Activated CD4-positive, alpha-beta T cell treated with anti-CD3 and anti-CD28 coated beads for 24 hours (primary cell): ENCODE results near the gene LCN6.

ENCODE experiments used
- DNase-seq, 2 donors: peaks; one replicate each; pipeline ENCODE4 v3.0.0-alpha.2; 2020; ENCODE audit warnings: low read depth in 2 of 2

Gene LCN6

DNA sequence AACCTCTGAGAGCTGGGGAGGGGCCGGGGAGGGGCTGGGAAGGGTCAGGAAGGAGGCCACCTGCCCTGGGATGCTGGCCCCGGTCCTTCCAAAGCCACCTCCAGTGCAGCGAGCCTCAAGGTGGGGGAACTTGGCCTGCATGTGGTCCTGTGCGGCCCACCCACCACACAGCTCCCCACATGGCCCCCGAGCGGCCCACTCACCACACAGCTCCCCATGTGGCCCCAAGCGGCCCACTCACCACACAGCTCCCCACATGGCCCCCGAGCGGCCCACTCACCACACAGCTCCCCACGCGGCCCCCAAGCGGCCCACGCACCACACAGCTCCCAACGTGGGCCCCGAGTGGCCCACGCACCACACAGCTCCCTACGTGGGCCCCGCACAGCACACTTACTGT is 3.6 kb downstream of the LCN6 start:
- no peak for DNase-seq

DNA sequence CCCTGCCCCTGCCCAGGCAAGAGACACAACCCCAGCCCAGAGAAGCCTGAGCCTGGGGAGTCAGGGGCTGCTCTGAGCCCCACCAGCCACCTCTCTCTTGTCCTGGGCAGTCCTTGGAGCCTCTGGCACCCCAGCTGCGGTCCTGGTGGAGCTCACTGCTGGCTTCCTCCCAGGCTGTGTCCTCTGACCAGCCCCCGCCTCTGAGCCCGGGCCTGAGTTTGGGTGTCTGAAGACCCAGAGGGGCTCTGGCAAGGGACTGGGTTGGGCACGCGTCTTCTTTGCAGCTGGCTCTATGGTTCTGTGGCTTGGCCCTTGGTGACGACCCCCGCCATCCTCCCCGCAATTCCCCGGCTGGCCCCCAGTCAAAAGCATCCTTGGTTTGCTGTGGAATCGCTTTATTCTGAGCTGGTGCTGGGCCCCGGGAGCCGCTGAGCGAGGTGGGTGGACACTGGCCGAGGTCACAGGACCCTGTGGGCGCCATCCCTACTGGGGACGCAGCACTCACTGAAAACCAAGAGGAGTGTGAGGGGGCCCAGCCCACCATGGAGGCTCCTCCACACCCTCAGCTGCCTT is 4.6 kb downstream of the LCN6 start:
- DNase-seq, result no peak

- no peak for DNase-seq
These were observed 5.5 kb downstream of the LCN6 start, which contains the start of gene LCN10 for GRCh38 chr9:136742591-136743391. TSS of gene LCN10 (minus strand) at chr9:136742940. CDS start at chr9:136742903, 37 bp downstream.

- DNase-seq, result peak in 1 of 2 donors; percentile 47
These were observed 6.3 kb downstream of the LCN6 start for GRCh38 chr9:136741883-136742571.

DNA sequence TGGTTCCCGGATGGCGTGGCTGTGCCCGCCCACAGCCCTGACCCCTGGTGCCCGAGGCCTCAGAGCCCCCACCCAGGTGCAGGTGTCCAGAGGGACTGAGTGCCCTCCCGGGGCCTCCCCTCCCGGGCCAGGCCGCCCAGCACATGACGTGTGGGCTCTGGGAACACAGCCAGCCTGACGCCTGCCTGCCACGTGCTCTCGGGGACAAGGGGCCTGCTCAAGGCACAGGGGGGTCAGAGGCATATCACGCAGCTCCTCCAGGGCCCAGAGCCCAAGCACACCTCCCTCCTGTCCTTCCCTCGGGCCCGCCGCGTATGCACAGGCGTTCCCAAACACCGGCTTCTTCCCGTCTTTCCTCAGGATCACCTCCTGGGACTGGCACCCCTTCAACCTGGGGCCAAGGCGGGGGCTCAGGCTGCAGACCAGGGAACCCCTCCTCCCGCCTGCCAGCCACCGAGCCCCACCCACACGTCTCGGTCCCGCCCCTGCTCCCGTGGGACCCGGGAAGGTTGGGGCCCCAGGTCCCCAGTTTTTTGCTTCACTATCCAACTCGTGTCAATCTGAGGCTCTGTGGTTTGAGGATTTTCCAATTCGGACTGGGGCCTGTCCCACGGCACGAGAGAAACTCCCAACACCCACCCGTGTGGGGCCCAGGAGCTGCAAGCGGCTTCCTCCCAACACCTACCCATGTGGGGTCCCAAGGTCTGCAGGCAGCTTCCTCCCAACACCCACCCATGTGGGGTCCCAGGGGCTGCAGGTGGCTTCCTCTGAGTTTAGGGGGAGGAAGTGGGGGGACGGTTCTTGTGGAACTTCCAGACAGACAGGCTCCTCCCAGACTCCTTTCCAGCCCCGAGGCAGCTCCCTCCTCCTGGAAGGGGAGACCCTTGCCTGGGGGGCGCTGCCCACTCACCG is 7.1 kb downstream of the LCN6 start:
- no peak for DNase-seq

- DNase-seq, result no peak
These were observed 7.8 kb downstream of the LCN6 start for GRCh38 chr9:136740491-136740890.

- no peak for DNase-seq
These were observed 8.3 kb downstream of the LCN6 start for GRCh38 chr9:136740069-136740468.

DNA sequence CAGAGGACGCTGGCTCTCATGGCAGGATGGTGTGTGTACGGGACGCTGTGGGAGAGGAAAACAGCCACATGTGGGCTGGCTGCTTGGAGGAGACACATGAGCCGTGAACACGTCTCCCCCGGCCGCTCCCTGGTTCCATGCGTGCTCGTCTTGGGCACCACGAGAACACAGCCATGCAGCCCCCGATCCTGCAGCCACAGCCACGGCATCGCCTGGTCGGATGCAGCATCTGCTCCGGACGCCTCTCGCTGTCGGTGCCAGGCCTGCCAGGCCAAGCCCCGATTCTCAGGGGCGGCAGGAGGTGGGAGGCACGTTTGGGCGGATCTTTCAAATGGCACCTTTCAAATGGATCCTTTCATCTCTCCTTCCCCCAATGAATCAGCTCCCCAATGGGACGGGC is 8.8 kb downstream of the LCN6 start:
- DNase-seq, result no peak

- no peak for DNase-seq
These were observed 9.4 kb downstream of the LCN6 start for GRCh38 chr9:136738960-136739359.

DNA sequence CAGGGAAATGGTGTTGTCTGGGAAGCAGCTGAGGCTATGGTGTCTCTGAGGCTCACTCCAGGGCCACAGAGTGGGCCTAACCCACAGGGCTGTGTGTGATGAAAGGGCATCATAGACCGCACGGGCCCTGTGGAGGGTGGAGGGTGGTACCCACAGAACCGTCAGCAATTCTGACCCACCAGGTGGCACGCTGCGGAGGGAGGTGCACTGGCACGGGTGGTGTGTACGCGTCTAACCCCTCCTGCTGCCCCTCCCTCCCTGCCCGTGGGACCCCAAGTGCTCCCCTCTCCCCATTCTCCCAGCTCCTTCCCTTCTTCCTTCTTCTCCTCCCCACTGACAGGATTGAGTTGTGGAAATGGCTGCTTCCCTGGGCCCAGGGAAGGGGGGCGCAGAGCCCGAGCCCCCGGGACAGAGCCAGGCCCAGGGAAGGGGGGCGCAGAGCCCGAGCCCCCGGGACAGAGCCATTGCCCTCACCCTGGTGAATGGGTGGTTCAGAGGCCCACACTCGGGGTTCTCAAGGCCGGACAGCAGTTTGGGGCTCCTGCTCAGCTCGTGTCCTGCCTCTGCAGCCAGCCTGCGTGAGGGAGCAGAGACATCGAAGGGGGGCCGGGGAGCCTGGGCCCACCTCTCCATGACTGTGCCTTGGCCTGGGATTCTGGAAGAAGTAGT is 12.4 kb downstream of the LCN6 start:
- DNase-seq, result no peak

DNA sequence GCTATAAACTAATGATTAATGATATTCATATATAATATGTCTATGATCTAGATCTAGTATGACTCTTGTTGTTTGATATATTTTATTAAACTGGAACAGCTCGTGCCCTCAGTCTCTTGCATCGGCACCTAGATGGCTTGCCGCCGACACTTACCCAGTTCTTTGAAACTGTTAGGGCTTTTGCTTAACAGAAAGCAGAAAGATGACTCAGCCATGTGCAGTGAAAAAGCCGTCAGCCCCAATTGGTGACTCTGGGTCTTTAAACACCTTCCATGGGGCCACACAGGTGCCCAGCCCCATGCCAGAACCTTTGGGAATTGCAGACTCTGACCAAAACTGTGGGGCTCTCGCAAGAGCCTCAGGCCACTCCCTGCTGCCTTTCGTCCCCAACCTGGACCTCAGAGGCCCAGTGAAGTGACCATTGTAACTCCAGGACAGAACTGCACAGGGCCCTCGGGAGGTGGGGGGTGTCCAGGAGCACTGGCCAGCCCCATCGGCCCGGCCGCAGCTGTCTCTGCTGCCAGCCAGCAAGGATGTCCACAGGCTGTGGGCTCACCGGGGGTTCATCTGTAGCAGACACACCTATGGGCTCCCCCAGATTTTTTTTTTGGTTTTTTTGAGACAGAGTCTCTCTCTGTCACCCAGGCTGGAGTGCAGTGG is 13.4 kb downstream of the LCN6 start:
- no peak for DNase-seq

- DNase-seq, result no peak
These were observed 14.7 kb downstream of the LCN6 start for GRCh38 chr9:136733611-136734010.

DNA sequence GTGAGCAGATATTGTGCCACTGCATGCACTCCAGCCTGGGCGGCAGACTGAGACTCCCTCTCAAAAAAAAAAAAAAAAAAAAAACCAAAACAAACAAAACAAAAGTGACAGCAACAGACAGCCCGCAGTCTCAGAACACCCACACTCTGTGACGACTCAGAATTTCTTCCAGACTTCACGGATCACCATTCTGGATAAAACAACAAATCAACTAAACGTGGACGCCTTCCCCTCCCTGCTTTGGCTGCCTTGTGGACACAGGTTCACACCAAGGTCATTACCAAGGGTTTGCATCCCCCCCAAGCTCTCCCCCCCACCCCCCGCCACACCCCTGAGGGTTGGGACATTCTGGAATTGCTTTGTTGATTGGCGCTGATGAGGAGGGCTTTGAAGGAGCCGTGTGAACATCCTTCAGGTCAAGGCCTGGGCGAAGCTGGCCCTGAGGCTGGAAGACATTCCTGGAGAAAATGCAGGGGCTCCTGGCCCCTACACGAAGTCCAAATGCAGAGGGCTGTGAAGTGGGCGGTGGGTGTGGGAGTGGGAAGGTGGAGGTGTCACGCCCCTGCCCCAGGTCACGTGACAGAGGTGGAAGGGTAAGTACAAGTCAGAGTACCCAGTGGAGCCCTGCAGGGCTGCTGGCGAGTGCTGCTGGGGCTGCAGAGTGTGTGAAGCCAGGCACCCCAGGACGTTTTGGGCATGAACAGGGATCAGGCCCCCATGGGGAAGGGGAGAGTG is 15.7 kb downstream of the LCN6 start:
- DNase-seq, result no peak

DNA sequence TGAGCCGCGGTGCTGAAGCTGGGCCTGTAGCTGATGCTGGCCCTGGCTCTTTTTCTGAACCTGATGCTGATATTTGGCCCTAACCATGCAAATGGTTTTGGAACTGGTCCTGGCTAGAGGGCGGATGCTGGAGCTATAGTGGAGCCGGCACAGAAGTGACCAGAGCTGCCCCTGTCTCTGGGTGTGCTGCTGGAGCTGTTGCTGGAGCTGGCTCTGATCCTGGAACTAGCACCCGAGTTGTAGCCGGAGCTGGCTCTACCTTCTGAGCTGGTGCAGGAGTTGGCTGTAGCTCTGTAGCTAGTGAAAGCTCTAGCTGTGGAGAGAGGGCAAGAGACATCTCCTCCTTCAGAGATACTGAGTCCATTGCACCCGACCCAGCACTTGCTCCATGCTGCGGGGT is 18.4 kb downstream of the LCN6 start:
- DNase-seq, result no peak

DNA sequence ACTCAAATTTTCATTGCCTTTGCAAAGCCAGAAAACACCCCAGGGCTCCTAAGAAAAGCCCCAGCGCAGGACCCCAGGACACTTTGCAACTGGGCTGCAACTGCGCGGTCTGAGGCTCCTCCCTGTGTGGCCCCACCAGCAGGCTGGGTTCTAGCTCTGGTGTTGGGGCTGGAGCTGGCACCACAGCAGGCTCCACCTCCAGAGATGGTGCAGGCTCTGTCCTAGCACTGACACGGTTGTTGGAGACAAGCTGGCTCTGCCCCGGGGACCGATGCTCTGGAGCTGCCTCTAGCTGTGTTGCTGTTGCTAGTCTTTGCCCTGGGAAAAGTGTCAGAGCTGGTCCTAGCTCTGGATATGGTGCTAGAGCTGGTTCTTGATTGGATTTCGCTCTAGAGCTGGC is 19.2 kb downstream of the LCN6 start:
- no peak for DNase-seq

GRCh38 chr9:136728548-136729123 is 19.7 kb downstream of the LCN6 start:
- no peak for DNase-seq

- DNase-seq, result peak; percentile 90 to 91
These were observed 20.2 kb downstream of the LCN6 start for GRCh38 chr9:136728080-136728547.

DNA sequence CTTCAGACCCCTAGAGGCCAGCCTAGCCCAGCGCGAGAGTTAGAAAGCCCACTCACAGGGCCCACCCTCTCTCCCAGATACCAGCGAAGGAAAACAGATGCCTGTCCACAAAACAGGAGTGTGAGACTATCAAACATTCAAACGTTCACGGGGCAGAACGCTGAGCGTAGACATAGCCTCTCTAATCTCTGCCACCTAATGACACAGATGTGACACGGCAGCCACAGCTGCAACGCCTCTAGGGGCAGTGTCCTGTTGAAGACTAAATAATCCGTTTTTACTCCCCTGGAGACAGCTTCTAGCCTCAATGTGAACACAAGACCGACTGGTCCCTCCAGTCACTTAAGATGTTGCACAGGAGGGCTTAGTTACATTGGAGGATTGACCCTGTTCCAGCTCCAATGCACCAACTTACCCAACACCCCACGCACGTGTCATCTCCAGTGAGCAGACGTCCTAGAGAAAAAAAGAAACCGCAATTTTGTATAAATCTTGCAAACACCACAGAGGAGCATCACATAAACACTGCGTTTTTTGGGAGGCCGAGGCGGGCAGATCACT is 21.6 kb downstream of the LCN6 start:
- no peak for DNase-seq

GRCh38 chr9:136726118-136726517 is 22.2 kb downstream of the LCN6 start:
- DNase-seq, result no peak
